MV-4-11 (cell line): ENCODE data around the gene SNW1.
A peak's percentile ranks its signal among the peaks of the same experiment; 100 is the strongest.
"Not testable (repeated sequence)": the region's sequence is repeated elsewhere in the genome, so short reads cannot be mapped to it uniquely, and the experiment has no call there.

ENCODE experiments used
- DNase-seq: peaks from one replicate; lab custom pipeline; 2025; lab: John Stamatoyannopoulos, UW

The SNW1 gene

DNA sequence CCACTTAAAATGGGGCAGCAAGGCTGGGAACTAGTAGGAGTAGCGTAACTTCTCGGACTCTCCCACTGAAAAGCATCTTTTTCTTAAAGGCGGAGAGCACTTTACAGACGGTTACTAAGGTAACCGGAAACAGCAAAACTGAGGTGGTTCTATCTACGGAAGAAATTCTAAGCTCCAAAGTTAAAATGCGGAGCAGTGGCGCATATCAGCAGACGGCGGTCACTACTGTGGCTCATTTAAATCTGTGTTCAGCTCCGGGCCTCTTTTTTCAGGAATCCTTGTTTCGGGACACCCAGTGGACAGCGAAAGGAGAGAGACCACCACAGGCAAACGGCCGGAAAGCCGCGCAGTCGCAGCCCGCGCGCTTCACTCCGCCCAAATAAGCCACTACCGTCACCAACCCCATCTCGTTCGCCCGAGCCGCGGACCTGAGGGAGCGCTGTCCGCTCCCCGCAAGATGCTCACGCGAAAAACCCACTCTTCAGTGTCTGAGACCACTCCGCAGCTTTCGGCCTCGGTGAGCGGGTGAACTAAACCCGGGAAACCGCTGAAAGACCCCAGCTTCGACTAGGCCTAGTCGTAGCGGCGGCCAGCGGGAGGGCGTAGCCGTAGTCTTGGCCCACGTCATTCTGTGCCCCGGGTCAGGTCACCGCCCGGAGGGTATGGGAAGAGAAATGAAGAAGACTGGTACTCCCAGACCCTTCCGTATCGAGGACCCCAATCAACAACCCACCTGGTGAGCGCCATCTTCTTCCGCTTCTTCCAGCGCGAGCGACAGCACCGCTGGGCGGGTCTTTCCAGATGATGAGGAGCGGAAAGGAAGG, at the start of gene SNW1:
SNW1 (minus strand) TSS at position 776 of the 824 bp plus-strand sequence; CDS start at position 747, 29 bp downstream.
- peak; percentile 94 for DNase-seq

GRCh38 chr14:77809011-77809410, 48.1 kb upstream of the SNW1 start:
- DNase-seq, result no peak

GRCh38 chr14:77808250-77808649, 47.3 kb upstream of the SNW1 start:
- peak; percentile 78 for DNase-seq

DNA sequence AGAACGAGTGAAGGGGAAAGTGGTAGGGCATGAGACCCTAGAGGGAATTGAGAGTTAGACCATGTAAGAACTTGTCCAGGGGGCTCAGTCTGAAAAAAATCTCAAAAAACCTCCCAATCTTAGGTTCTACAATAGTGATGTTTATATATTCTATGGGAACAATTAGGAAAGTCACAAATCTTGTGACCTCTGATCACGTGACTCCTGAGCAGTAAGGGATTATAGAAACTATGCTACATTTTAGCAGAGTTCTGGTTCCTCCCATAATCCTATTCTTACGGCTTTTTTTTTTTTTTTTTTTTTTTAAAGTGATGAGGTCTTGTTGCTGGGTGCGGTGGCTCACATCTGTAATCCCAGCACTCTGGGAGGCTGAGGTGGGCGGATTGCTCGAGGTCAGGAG, 44.8 kb upstream of the SNW1 start:
- DNase-seq, result peak; percentile 1

DNA sequence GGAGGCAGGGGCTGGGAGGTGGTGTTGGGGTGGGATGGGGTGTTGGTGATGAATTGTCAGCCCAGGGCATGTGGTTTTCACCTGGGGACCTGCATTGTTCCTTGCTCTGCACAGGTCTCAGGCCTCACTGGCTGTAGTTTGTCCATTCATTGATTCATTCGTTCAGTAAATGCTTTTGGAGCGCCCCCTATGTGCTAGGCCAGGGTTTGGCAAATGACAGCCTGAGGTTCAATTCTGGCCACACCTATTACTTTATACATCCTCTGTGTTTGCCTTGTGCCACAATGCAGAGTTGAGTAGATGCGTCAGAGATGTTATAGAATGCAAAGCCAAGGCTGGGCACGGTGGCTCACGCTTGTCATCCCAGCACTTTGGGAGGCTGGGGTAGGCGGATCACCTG, 43.6 kb upstream of the SNW1 start:
- peak; percentile 2 for DNase-seq

GRCh38 chr14:77800814-77801213, 39.9 kb upstream of the SNW1 start:
- DNase-seq, result no peak

DNA sequence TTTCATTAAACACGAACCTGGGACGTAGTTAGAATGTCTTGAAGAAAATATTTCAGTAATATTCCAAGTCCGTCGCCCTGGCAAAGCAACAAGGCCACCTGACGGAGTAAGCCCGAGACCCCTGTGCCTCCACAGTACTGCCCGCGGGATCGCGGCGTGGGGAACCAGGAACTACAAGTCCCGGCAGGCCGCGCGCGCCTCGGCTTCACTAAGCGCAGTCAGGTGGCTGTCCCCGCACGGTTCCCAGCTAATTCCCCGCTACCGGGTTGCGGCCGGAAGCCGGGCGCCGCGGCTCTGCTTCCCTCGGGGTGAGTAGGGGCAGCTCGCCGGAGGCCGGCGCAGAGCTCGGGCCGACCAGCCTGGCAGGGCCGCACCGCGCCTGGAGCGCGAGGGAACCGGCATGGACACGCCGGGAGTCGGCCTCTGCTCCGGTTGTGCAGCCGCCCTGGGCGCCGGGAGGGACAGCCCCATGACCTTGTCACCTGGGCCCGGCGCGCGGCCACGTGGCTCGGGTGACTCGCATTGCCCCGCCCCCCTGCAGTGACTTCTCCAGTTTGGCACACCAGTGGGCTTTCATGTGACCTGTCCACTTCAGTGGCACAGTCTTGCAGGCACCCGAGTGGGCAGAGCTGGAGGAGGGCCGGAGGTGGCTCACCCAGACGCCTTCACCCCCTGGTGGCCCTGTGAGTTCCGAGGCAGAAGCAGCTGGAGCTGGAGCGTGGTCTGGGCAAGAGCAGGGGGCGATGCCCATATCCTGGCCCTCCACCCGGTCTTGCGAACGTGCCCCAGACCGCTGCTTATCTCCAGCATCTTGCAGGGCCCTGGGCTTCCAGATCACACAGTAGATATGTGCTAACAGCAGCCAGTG, 39.1 kb upstream of the SNW1 start, which contains the start of gene ADCK1:
ADCK1 (plus strand) TSS at position 247 of the 868 bp plus-strand sequence. CDS start 18,870 bp downstream, outside the sequence.
- peak; percentile 81 for DNase-seq

- DNase-seq, result not testable (repeated sequence)
Measured at GRCh38 chr14:77799456-77799855, 38.5 kb upstream of the SNW1 start.

- DNase-seq, result no peak
Measured at GRCh38 chr14:77794357-77794756, 33.4 kb upstream of the SNW1 start.

- DNase-seq, result not testable (repeated sequence)
Measured at GRCh38 chr14:77793255-77793654, 32.3 kb upstream of the SNW1 start.

- no peak for DNase-seq
Measured at GRCh38 chr14:77791225-77791600, 30.3 kb upstream of the SNW1 start.

GRCh38 chr14:77790566-77791224, 29.7 kb upstream of the SNW1 start:
- no peak for DNase-seq

GRCh38 chr14:77786148-77786547, 25.2 kb upstream of the SNW1 start:
- no peak for DNase-seq

- no peak for DNase-seq
Measured at GRCh38 chr14:77782202-77782601, 21.2 kb upstream of the SNW1 start.

GRCh38 chr14:77773966-77774365, 13.0 kb upstream of the SNW1 start:
- DNase-seq, result not testable (repeated sequence)

DNA sequence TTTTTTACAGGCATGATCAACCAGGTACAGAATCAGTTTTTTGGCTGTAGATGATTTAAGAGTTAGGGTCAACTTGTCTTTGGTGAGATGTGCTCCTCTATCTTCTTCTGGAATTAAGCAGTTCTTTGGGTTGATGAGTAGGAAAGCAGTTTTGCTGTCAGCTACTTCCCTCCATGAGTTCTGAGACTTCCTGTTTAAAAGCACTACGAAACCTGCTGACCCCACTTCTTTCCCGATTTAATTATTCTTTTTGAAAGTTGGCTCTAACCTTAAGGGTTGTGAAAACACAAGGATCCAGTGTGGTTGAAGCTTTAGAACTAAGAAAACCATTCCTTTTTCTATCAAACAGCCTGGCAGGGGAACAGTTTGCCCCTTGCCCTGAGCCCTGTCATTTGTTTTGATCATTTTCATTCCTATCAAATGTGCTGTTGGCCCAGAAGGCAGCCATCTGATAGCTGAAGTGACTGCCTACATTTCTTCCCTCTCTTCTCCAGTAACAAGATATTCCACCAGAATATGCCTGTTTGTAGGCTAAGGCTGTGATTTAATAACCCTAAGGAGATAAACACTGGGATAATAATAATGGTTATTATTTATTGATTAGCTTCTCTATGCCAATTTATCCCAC, 7.6 kb upstream of the SNW1 start:
- not testable (repeated sequence) for DNase-seq

DNA sequence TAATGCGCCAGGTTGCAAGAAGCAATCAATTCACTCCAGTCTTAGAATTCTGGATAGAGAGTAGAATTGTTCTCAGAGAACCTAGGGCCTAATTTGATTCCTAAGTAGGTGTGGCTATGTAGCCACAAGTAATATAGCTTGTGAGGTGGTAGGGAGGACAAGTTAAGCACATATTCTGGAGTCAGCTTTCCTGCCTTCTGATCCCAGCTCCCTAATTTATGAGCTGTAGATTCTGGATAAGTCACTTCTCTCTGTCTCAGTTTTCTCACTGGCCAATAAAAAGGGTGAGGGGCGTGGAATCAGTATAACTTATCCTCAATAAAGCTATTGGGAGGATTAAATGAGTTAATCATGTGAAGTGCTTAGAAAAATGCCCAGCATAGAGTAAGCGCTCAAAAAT, 3.0 kb upstream of the SNW1 start:
- no peak for DNase-seq

GRCh38 chr14:77763316-77763715, 2.4 kb upstream of the SNW1 start:
- DNase-seq, result no peak

DNA sequence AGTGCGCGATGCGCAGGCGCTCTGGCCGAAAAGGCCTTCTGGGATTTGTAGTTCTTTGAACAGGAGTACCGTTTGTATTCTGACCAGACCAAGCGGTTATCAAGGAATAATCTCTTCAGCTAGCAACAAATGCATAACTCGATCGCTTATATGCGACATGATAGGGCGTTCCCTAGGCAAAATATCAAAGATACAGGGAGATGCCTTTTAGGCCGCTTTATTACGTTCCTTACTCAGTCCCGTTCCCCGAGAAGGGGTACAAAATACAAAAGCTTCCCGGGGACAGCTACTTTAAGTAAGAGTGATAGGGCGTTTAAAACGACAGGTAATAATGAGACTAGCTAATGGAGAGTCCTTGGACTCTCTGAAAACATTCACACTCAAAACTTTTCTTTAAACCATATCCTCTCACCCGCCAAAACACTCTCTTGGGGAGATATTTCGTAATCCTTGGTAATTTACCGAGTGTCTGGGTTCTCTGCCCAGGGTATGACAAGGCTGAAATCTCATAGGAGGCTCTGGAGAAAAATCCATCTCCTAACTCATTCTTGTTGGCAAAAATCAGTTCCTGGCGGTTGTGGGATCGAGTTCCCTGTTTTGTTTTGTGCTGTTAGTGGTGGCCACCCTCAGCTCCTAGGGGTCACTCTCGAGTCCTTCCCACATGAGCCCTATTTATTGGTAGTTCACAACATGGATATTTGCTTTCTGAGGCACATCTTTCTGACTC, 412 bp upstream of the SNW1 start:
- DNase-seq, result peak; percentile 61

DNA sequence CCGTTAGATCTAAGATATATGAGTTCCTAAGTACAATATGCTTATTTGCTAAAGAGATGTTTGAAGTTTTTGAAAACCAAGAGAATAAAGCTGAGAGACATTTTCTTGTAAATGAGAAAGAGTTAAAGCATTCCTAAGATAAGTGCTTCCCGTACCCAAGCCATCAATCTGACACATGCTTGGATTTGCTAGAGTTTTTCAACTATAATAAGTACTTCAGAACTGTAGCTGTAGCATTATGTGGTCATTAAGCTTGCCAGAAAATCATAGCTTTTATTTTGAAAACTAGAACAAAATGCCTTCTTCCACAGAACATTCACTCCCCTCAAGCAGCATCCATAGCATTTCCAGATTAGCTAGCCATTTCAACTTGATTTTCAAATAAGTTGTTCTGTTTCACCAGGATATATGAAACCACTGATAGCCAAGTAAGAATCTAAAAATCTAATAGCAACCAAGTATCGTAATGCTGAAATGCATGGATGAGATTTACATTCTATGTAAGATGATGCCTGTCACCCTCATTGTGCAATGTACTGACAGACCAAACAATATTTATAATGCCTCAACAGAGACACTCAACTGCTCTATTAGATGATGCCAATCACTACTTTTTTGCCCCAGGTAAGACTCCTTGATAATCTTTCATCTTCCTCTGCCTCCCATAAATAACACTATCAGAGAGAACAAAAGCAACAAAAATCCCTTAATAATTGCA, 8.0 kb downstream of the SNW1 start:
- DNase-seq, result no peak
